CD4-positive, alpha-beta T cell treated with Interleukin-12 subunit alpha and Interleukin-12 subunit beta, for 1 hour (primary cell): ENCODE data around the gene NDRG3.
A peak's percentile ranks its signal among the peaks of the same experiment; 100 is the strongest.
"Not testable (repeated sequence)": the region's sequence is repeated elsewhere in the genome, so short reads cannot be mapped to it uniquely, and the experiment has no call there.

ENCODE experiments used
- DNase-seq: peaks from one replicate; pipeline ENCODE4 v3.0.0-alpha.2; 2020

The NDRG3 gene

DNA sequence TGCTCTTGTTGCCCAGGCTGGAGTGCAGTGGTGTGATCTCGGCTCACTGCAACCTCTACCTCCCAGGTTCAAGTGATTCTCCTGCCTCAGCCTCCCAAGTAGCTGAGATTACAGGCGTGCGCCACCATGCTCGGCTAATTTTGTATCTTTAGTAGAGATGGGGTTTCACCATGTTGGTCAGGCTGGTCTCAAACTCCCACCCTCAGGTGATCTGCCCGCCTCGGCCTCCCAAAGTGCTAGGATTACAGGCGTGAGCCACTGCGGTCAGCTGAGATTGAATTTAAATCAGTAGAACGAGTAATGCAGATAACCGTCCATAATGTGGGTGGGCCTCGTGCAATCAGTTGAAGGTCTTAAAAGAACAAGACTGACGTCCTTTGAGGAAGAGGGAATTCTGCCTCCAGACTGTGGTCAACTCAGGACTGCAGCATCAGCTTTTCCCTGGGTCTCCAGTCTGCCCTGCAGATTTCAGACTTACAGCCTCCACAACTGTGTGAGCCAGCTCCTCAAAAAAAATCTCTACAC lies 107.0 kb downstream of the NDRG3 start:
- not testable (repeated sequence) for DNase-seq

DNA sequence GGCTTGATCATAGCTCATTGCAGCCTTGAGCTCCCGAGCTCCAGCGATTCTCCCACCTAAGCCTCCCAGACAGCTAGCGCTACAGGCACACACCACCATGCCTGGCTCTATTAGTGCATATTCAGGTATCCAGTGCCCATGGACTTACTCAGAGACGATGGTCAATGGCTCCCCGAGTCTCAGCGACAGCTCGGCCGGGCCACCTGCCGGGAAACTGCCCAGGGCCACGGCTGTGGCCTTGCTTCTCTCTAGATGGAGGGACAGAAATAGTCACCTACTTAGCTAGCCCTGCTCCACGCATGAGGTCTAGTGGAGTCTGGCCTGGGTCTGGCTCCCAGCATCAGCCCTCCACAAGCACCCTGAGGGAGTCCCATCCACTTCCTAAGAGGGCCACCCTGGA lies 111.5 kb downstream of the NDRG3 start:
- no peak for DNase-seq

GRCh38 chr20:36633285-36633772 lies 112.6 kb downstream of the NDRG3 start:
- DNase-seq, result no peak

GRCh38 chr20:36632487-36633284 lies 113.2 kb downstream of the NDRG3 start:
- no peak for DNase-seq

- DNase-seq, result no peak
These were observed 113.8 kb downstream of the NDRG3 start for GRCh38 chr20:36632147-36632486.

DNA sequence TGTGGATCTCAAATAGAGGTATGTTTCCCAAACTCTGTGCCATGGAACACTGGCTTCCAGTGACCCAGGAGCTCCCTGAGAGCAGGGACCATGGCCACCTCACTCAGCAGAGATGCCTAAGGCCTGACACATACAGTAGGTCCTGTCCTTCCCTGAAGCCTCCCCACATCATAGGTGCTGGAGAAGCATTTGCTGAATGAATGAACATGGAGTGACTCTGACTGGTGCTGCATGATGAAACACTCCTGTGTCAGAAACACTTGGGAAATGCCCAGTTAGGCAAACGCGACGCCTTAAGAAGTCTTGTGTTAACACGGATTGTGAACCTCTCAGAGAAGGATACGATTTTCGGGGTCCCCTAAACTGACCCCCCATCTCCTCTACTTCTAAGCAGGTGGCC lies 114.2 kb downstream of the NDRG3 start:
- DNase-seq, result no peak

DNA sequence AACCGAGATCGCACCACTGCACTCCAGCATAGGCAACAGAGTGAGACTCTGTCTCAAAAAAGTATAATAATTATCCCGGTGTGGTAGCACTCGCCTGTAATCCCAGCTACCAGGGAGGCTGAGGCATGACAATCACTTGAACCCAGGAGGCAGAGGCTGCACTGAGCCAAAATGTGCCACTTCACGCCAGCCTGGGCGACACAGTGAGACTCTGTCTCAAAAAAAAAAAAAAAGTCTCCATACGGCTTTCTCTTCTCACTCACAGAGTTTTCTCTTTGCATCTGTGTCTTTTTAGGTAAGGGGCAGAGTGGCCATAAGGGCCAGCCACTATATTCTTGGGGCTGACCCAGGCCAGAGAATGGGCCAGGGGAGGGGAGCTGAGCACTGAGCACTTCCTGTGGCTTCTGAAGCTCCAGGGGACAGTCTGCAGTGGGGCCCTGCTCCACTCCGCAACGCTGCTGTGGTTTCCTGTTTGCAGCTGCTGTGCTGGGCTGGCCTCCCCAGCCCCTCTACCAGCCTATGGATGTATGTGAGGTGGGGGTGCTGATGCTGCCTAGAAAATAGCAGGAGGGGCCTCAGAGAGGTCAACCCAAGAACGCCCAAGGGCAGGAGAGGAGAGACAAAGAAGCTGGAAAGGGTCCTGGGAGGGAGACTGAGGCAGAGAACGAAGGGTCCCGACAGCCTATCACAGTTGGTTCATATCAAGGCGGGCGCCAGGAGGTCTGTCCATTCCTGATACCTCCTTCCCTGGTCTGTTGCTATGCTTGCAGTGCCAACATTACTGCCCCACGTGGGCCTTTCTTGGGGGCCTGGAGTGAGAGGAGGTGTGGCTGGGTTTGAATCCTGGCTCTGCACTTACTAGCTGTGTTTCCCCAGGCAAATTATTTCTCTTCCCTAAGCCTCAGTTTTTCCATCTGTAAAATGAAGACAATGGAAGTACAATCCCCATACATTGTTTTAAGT lies 115.9 kb downstream of the NDRG3 start:
- DNase-seq, result peak; percentile 56

DNA sequence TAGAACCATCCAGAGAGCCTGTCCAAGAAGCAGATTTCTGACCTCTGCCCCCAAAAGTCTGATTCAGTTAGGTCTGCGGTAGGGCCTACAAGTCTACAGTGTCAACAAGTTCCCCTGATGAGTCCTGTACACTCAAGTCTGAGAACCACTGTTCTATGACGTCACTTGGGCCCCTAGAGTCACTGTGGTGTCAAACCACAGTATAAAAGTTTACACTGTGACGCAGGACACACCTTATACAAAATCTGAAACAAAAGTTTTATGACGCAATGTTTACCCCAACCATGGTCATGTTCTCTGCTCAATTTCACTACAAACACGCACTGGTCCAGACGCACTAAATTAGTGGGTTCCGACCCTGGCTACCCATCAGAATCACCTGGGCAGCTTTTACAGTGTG lies 117.8 kb downstream of the NDRG3 start:
- DNase-seq, result peak; percentile 57

DNA sequence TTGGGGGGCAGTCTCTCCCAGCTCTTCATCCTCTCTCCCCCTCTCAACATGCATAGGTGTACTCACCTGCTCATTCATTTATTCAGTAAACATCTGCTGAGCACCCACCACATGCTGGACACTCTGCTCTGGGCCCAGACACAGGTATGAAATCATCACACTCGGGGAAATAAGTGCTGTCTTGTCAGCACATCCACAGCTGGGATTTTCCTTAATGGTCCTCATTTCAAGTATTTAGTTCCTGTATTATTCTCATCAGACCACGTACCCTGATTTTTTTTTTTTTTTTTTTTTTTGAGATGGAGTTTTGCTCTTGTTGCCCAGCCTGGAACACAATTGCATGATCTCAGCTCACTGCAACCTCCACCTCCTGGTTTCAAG lies 121.0 kb downstream of the NDRG3 start:
- no peak for DNase-seq

DNA sequence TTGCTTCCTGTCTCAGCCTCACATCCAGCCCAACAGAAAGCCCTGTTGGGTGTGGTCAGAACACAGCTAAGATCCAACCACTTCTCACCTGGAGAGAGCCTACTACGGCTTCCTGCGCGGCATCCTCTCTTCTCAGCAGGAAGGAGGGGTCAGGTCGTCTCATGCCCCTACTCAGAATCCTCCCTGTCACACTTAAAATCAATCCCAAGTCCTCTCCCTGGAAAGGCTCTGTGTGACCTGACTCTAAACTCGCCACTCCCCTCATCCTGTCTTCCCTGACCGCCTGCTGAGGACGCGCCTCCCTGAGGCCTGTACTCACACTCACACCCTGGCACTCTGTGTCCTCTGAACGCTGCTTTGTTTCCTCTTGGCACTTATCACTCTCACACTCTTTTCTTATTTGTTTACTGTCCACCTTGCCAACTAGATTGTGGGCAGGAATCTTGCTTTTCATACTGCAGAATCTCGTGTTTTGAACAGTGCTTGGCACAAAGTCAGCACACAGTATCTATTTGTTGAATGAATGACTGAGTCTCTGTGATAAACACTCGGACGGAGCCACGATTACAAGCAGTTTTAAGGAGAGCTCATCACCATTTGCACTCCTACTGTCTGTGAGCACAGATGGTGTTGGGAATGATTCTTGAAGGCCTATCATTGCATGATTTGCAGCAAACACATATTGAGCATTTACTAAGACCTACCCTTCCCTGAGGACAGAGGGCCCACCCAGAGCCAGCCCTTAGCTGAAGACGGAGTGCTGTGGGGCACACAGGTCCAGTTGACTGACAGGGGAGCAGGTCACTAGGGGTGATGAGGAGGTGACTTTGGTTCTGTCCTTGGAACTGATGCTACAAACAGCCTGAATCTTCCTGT lies 121.6 kb downstream of the NDRG3 start:
- DNase-seq, result no peak

DNA sequence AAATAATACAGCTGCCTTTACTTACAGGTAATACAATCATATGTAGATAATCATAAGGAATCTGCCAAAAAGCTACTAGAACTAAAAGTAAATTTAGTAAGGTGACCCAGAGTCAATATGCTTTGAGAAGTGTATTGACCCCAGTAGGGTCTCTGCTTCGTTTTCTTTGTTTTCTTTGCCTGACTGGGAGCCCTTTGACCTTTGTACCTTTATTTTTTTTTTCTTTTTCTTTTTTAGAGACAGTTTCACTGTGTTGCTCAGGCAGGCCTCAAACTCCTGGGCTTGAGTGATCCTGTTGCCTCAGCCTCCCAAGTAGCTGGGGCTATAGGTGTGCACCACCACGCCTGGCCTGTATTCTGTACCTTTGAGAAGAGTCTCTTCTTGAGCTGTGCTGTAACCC lies 122.4 kb downstream of the NDRG3 start:
- no peak for DNase-seq

- no peak for DNase-seq
These were observed 125.0 kb downstream of the NDRG3 start for GRCh38 chr20:36620917-36621316.

DNA sequence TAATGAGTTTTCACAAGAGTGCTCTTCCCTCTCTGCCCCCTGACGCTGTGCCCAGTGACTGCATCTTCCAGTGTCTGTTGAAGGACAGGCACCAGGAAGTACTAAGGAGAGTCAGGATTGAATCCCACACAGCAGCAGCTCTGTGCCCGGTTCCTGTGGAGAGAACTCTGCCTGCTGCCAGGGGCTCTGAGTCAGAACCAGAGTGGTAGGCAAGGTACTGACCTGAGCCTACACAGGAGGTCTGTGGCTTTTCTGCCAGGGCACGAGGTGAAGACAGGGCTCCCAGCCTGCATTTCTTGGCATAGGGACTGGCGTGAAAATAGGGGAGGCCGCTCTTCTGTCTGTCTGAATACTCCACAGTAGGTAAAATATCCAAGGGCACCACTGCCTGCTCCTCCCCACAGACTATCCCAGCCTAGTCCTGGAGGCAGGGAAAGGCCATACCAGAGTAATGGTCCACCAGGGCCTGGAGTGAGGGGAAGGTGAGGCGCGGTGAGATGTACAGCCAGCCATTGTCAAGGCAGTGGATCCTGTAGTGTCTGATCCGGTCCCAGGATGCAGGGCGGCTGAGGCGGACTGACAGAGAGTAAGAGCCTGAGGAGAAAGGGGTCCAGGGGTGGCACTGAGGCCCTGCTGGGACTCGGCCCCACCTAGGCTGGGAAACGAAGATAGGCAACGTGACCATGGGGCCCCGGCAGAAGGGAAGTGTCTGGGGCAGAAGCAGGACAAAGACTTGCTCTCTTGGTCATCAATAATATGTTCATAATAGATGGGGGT lies 130.9 kb downstream of the NDRG3 start:
- DNase-seq, result no peak

DNA sequence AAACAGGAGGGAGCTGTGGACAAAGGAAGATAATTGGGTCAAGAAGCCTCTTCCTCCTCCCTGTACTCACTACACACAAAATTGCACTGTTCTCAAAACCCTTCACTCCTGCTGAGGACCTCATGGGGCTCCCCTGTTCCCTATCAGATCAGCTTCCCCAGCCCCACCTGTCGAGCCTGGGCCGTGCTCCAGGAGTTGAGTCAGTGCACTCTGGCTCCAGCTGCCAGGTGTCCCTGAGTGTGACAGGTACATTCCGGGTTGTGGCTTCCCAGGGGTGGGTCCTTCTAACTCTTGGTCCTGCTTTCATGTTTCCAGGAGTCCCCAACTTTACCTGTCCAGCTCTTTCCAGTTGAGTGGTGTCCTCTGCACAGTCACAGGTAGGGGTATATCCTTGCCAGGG lies 131.9 kb downstream of the NDRG3 start:
- no peak for DNase-seq

- no peak for DNase-seq
These were observed 134.3 kb downstream of the NDRG3 start for GRCh38 chr20:36611625-36612024.

GRCh38 chr20:36608388-36608728 lies 137.5 kb downstream of the NDRG3 start:
- DNase-seq, result not testable (repeated sequence)

DNA sequence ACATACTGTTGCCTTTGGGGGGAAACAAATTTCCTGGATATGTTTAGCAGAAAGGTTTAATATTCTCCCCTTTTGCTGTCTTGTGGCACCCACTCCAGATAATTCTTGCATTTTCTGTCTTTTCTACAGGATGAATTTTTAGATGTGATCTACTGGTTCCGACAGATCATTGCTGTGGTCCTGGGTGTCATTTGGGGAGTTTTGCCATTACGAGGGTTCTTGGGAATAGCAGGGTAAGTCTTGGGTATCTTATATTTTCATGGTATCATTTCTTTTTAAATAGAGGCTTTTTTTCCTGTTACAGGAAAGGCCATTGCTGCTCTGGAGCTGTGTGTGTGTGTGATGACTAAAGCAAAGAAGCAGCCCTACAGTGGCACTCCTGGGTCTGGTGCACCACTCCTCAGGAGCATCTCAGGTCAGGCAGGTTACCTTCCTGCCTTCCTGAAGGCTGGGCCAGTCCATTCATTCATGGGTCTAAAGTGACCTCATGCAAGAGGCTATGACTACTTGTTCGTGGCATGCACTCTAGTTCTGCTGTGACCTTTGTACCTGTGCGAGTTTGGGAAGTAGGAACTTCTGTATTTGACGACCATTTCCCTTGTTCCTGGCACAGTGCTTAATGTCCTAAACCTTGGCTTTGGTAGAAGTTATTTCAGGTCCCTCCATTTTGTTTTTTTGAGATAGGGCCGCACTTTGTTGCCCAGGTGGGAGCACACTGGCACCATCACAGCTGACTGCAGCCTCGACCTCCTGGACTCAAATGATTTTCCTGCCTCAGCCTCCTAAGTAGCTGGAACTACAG lies 138.1 kb downstream of the NDRG3 start:
- DNase-seq, result no peak

GRCh38 chr20:36606158-36607066 lies 139.5 kb downstream of the NDRG3 start:
- peak; percentile 24 for DNase-seq

- DNase-seq, result peak; percentile 99
These were observed 140.3 kb downstream of the NDRG3 start, which contains the start of gene RAB5IF for GRCh38 chr20:36605399-36606157. RAB5IF (plus strand) TSS chr20:36605779; CDS start chr20:36605952, 173 bp downstream.
